Esophagus mucosa (tissue), 1 donor: ENCODE data around the gene B3GALNT2. TPM values are rescaled to one million over a fixed set of nuclear protein-coding genes. Genes with fewer than 3 reads are reported as not detected.
A peak's percentile ranks its signal among the peaks of the same experiment; 100 is the strongest.

Source experiments
- ATAC-seq: fragments of 200-7000 bp; cut with Tn5 transposase; one replicate; pipeline ENCODE4 v1.9.1; 2020
- total RNA-seq: library from RNA; stranded (reverse); gene quantifications from one replicate; pipeline ENCODE4 v1.2.4, GENCODE V29; 2023
- donor health status: DM: yes; HTN: yes; CAD: no.

Gene B3GALNT2
- total RNA-seq, 1 donor from 2014 or later = 25.5 TPM

- ATAC-seq = no peak
Observed at GRCh38 chr1:235409042-235409820, 95.0 kb downstream of the B3GALNT2 start.

DNA sequence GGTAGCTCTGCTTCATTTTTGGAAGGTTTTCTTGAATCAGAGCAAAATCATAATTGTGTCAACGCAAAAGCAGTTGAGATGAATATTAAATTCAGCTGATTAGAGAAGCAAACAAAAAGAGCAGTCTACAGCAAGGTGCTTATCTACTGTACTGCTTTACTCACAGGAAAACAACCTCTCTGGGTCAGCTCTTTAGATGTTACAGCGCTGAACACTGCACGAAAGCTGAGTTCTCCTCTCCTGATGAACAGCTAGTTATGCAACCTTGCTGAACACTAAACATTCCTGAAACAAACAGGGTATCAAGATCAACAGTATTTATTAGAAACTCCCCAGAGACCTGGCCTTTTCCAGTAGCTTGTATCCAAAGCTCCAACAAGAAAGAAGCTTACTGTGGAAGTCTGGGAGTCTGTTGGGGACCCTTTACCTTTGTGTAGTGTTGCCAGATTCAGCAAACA, 95.7 kb downstream of the B3GALNT2 start:
- ATAC-seq = no peak

DNA sequence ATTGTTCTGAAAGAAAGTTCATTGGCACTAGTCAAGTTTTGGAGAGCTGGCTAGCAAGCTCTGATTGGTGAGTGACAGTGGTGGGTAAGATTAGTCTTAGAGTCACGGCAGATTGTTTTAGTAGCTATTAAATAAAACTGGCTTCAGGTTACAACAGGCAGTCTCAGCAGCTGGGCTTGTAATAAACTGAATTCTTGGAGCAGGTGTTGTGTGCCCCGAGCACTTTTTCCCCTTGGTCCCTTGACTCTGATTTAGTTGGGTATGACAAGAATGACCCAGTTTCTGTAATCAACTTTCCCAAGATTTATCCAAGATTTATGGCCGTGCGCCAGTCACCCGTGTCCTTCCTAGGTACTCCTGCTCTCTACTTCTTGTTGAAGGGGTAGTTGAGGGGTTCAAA, 96.8 kb downstream of the B3GALNT2 start:
- no peak for ATAC-seq

- peak; percentile 79 for ATAC-seq
Observed at GRCh38 chr1:235404190-235404589, 100.1 kb downstream of the B3GALNT2 start.

- peak; percentile 73 for ATAC-seq
Observed at GRCh38 chr1:235403593-235403992, 100.7 kb downstream of the B3GALNT2 start.

- no peak for ATAC-seq
Observed at GRCh38 chr1:235402457-235403200, 101.6 kb downstream of the B3GALNT2 start.

DNA sequence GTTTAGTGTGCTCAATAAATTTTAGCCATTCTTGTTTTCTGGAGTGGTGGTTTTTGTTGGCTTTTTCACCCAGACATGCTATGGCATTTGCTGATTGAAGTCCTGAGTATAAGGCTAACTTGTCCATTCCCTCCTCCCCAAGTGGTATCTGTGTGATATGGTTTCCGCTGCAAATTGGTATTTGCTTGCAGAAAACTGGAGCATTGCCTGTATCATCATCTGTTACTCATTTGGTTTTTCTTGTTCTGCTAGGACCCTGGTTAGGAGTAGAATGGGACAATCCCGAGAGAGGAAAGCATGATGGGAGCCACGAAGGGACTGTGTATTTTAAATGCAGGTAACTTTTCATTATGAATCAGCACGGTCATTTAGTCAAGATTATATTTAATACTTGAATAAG, 103.0 kb downstream of the B3GALNT2 start:
- no peak for ATAC-seq

Other genes with a start within 250 kb of the B3GALNT2 start
- 13.5 TPM for gene ARID4B, start 176.3 kb downstream of the B3GALNT2 start, total RNA-seq
- 21.1 TPM for gene GGPS1, start 175.9 kb downstream of the B3GALNT2 start, total RNA-seq
- 17.9 TPM for gene TBCE, start 137.0 kb downstream of the B3GALNT2 start, total RNA-seq
- 7.2 TPM for gene GNG4, start 145.3 kb upstream of the B3GALNT2 start, total RNA-seq